ENCODE results near the gene MRFAP1.
"Not testable (repeated sequence)": the region's sequence is repeated elsewhere in the genome, so short reads cannot be mapped to it uniquely, and the experiment has no call there.

Gene MRFAP1

GRCh38 chr4:6672541-6673190 lies 32.2 kb downstream of the MRFAP1 start:
- DNase-seq, result not testable (repeated sequence)

GRCh38 chr4:6673191-6673659 lies 32.7 kb downstream of the MRFAP1 start:
- not testable (repeated sequence) for DNase-seq

- peak; percentile 95 for DNase-seq
Measured at GRCh38 chr4:6673660-6674499, 33.4 kb downstream of the MRFAP1 start.

- DNase-seq, result no peak
Measured at GRCh38 chr4:6674500-6675149, 34.1 kb downstream of the MRFAP1 start.

GRCh38 chr4:6676722-6677558 lies 36.5 kb downstream of the MRFAP1 start:
- no peak for DNase-seq

- no peak for DNase-seq
Measured at GRCh38 chr4:6680372-6681034, 40.0 kb downstream of the MRFAP1 start.

- DNase-seq, result no peak
Measured at GRCh38 chr4:6681191-6681590, 40.7 kb downstream of the MRFAP1 start.

- DNase-seq, result no peak
Measured at GRCh38 chr4:6682862-6683590, 42.5 kb downstream of the MRFAP1 start.

- DNase-seq, result no peak
Measured at GRCh38 chr4:6684656-6685055, 44.2 kb downstream of the MRFAP1 start.

- no peak for DNase-seq
Measured at GRCh38 chr4:6686104-6686787, 45.8 kb downstream of the MRFAP1 start.

GRCh38 chr4:6687947-6688878 lies 47.7 kb downstream of the MRFAP1 start:
- no peak for DNase-seq

GRCh38 chr4:6688879-6689505 lies 48.5 kb downstream of the MRFAP1 start:
- peak; percentile 76 for DNase-seq

- no peak for DNase-seq
Measured at GRCh38 chr4:6689506-6689960, 49.0 kb downstream of the MRFAP1 start.
